Neural progenitor cell (in vitro differentiated cells): ENCODE data around the gene CUL4B. TPM values are rescaled to one million over a fixed set of nuclear protein-coding genes. Genes with fewer than 3 reads are reported as not detected.
A peak's percentile ranks its signal among the peaks of the same experiment; 100 is the strongest.
"Not testable (repeated sequence)": the region's sequence is repeated elsewhere in the genome, so short reads cannot be mapped to it uniquely, and the experiment has no call there.

ENCODE experiments used
- DNase-seq: peaks from one replicate; pipeline ENCODE4 v3.0.0-alpha.2; 2016; ENCODE audit warnings: low spot score
- H2AFZ ChIP-seq: fragments of 200-600 bp; sonication (generic); replicated peaks from 2 replicates; pipeline ENCODE4 v1.6.1; 2016; ENCODE audit warnings: antibody characterized with exemption
- H3F3A ChIP-seq: fragments of 200-600 bp; sonication (generic); 2 replicates; pipeline ENCODE4 v1.6.1; 2016; ENCODE audit warnings: antibody characterized with exemption, low read depth
- H3K27ac ChIP-seq: fragments of 200-600 bp; sonication (generic); 2 replicates; pipeline ENCODE4 v1.5.1; 2016; ENCODE audit warnings: mild to moderate bottlenecking
- H3K27me3 ChIP-seq: fragments of 200-600 bp; sonication (generic); 2 replicates; pipeline ENCODE4 v1.6.1; 2016; ENCODE audit warnings: mild to moderate bottlenecking, moderate library complexity
- H3K36me3 ChIP-seq: fragments of 200-600 bp; sonication (generic); 2 replicates; pipeline ENCODE4 v1.5.1; 2016
- H3K4me1 ChIP-seq: fragments of 200-600 bp; sonication (generic); 2 replicates; pipeline ENCODE4 v1.6.1; 2016; ENCODE audit warnings: mixed run types
- H3K4me2 ChIP-seq: fragments of 200-600 bp; sonication (generic); 2 replicates; pipeline ENCODE4 v1.6.1; 2016
- H3K4me3 ChIP-seq: fragments of 200-600 bp; sonication (generic); 2 replicates; pipeline ENCODE4 v1.5.1; 2016
- H3K79me2 ChIP-seq: fragments of 200-600 bp; sonication (generic); 2 replicates; pipeline ENCODE4 v1.6.1; 2016; ENCODE audit warnings: low read depth
- H3K9ac ChIP-seq: fragments of 200-600 bp; sonication (generic); 2 replicates; pipeline ENCODE4 v1.6.1; 2016
- H3K9me3 ChIP-seq: fragments of 200-600 bp; sonication (generic); 2 replicates; pipeline ENCODE4 v1.5.1; 2016; ENCODE audit warnings: low read depth
- H4K20me1 ChIP-seq: fragments of 200-600 bp; sonication (generic); 2 replicates; pipeline ENCODE4 v1.6.1; 2016; ENCODE audit warnings: low read depth
- H3K27ac Mint-ChIP-seq: 3 replicates; pipeline ENCODE4 v1.8.0; 2021; ENCODE audit warnings: mixed read lengths
- H3K27me3 Mint-ChIP-seq: 2 replicates; pipeline ENCODE4 v1.8.0; 2022; ENCODE audit warnings: low read depth, mild to moderate bottlenecking, inconsistent platforms, moderate library complexity, mixed read lengths; ENCODE audit not compliant: insufficient read depth
- H3K36me3 Mint-ChIP-seq: 3 replicates; pipeline ENCODE4 v1.8.0; 2021; ENCODE audit warnings: mixed read lengths
- H3K4me1 Mint-ChIP-seq: 3 replicates; pipeline ENCODE4 v1.8.0; 2021; ENCODE audit warnings: mixed read lengths
- H3K4me3 Mint-ChIP-seq: 3 replicates; pipeline ENCODE4 v1.8.0; 2021; ENCODE audit warnings: mild to moderate bottlenecking, moderate library complexity, mixed read lengths
- H3K9me3 Mint-ChIP-seq: 3 replicates; pipeline ENCODE4 v1.8.0; 2020; ENCODE audit warnings: mixed read lengths
- EZH2phosphoT487 ChIP-seq: fragments of 200-600 bp; sonication (generic); IDR thresholded peaks from 2 replicates; pipeline ENCODE4 v1.6.1; 2017; ENCODE audit warnings: antibody characterized with exemption
- small RNA-seq: library from RNA; depleted of rRNA; stranded (forward); fragments of <200 nt; gene quantifications from one replicate; pipeline ENCODE3, GENCODE V24; 2015
- total RNA-seq: library from RNA; depleted of rRNA; stranded (reverse); fragments of >200 nt; gene quantifications from 2 replicates; pipeline ENCODE4 v1.2.3, GENCODE V29; 2015; ENCODE audit warnings: low replicate concordance
- TF ChIP-seq, protein P1 (sequence below): fragments of 200-600 bp; sonication (generic); IDR thresholded peaks from 2 replicates; pipeline ENCODE4 v1.5.1; 2017; ENCODE audit warnings: antibody characterized with exemption, mild to moderate bottlenecking

The CUL4B gene
- total RNA-seq, 1 donor from 2014 or later, result 95.2 TPM

DNA sequence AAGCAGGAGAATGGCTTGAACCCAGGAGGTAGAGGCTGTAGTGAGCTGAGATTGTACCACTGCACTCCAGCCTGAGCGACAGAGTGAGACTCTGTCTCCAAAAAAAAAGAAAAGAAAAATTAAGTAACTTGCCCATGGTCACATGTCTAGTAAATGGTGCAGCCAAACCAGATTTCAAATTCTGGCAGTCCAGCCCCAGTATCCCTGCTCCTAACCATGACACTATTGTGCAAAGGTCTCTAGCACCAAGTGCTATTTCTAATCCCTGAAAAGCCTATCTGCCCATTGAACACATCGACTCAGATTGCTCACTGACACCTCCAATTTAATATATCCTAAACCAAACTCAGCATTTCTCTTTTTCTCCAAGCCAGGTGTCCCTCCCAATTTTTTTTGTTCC is 84.0 kb downstream of the CUL4B start:
- DNase-seq, result no peak
- H2AFZ ChIP-seq, result no peak overlapping the region
- H3K9ac ChIP-seq, result no peak overlapping the region
- Mint-ChIP-seq H3K4me3 (no peak overlapping the region), H3K36me3 (no peaks in the 10 kb centered on the region), H3K4me1 (no peaks in the 10 kb centered on the region), H3K9me3 (peaks cover 5% of the 10 kb centered on the region), H3K27me3 (peaks cover 4% of the 10 kb centered on the region), H3K27ac (no peak overlapping the region)
- no peaks in the 10 kb centered on the region for H3K36me3 ChIP-seq
- H3K27ac ChIP-seq, result no peak overlapping the region
- no peaks in the 10 kb centered on the region for H3K9me3 ChIP-seq
- TF ChIP-seq, protein P1, sequence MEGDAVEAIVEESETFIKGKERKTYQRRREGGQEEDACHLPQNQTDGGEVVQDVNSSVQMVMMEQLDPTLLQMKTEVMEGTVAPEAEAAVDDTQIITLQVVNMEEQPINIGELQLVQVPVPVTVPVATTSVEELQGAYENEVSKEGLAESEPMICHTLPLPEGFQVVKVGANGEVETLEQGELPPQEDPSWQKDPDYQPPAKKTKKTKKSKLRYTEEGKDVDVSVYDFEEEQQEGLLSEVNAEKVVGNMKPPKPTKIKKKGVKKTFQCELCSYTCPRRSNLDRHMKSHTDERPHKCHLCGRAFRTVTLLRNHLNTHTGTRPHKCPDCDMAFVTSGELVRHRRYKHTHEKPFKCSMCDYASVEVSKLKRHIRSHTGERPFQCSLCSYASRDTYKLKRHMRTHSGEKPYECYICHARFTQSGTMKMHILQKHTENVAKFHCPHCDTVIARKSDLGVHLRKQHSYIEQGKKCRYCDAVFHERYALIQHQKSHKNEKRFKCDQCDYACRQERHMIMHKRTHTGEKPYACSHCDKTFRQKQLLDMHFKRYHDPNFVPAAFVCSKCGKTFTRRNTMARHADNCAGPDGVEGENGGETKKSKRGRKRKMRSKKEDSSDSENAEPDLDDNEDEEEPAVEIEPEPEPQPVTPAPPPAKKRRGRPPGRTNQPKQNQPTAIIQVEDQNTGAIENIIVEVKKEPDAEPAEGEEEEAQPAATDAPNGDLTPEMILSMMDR, result no peak
- no peak for TF ChIP-seq EZH2phosphoT487
- no peaks in the 10 kb centered on the region for H3F3A ChIP-seq
- H3K4me2 ChIP-seq, result no peak overlapping the region
- no peak overlapping the region for H3K4me3 ChIP-seq
- no peaks in the 10 kb centered on the region for H3K27me3 ChIP-seq
- H3K79me2 ChIP-seq, result no peaks in the 10 kb centered on the region
- H4K20me1 ChIP-seq, result no peaks in the 10 kb centered on the region
- H3K4me1 ChIP-seq, result no peaks in the 10 kb centered on the region

DNA sequence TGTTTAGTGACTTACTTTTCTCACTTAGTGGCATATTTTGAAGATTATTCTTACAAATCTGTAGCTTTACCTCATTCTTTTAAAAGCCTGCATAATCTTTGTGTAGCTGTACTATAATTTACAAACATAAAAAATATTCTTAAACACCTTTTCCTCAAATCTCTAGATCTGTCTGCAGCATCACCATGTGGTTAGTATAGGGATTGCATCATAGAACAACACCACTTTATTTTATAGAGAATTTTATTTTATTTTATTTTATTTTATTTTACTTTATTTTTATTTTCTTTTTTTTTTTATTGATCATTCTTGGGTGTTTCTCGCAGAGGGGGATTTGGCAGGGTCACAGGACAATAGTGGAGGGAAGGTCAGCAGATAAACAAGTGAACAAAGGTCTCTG is 85.3 kb downstream of the CUL4B start:
- H3K27ac Mint-ChIP-seq, H3K27ac ChIP-seq, H3K9me3 ChIP-seq, H3K27me3 Mint-ChIP-seq, H3K79me2 ChIP-seq, H3K36me3 ChIP-seq, H3K36me3 Mint-ChIP-seq, DNase-seq, H3F3A ChIP-seq, H2AFZ ChIP-seq, H3K4me3 ChIP-seq, H3K9me3 Mint-ChIP-seq, H3K9ac ChIP-seq, H4K20me1 ChIP-seq, H3K4me1 ChIP-seq, H3K4me2 ChIP-seq, H3K4me3 Mint-ChIP-seq, H3K4me1 Mint-ChIP-seq, H3K27me3 ChIP-seq: not testable (repeated sequence)
- TF ChIP-seq, protein P1, result peak; percentile 53

Small RNA genes lying within 50 kb of the gene (small RNA-seq; reads per million reads assigned to genes)
- gene RNU7-37P, result not detected

Other genes with a start within 250 kb of the CUL4B start
- 2.0 and 3.5 TPM in 2 replicates for gene TMEM255A, start 249.5 kb downstream of the CUL4B start, total RNA-seq
- gene ATP1B4, start 198.9 kb downstream of the CUL4B start, total RNA-seq, result not detected in 2 replicates
- 20.4 and 29.6 TPM in 2 replicates for gene LAMP2, start 91.7 kb downstream of the CUL4B start, total RNA-seq
- 27.2 and 29.9 TPM in 2 replicates for gene MCTS1, start 43.1 kb upstream of the CUL4B start, total RNA-seq
- 23.0 and 41.0 TPM in 2 replicates for gene C1GALT1C1, start 69.1 kb upstream of the CUL4B start, total RNA-seq